K562 (cell line): ENCODE data around the gene C1orf167. TPM values are rescaled to one million over a fixed set of nuclear protein-coding genes. Genes with fewer than 3 reads are reported as not detected.

Experiments
- CHD7 ChIP-seq: fragments of 200-600 bp; sonication (generic); IDR thresholded peaks from one replicate; pipeline ENCODE4 v1.6.1; 2012; ENCODE audit warnings: mild to moderate bottlenecking, low read depth, low read length, inconsistent platforms
- HNRNPL ChIP-seq: fragments of 200-400 bp; formaldehyde crosslinking; IDR thresholded peaks from 2 replicates; pipeline ENCODE4 v1.6.1; 2017; ENCODE audit warnings: low read depth, mild to moderate bottlenecking, low read length
- JUNB ChIP-seq: fragments of 450-650 bp; formaldehyde crosslinking; conservative IDR thresholded peaks from 2 replicates; pipeline ENCODE4 v1.4.0; 2020; ENCODE audit warnings: mild to moderate bottlenecking
- KLF13 ChIP-seq: fragments of 450-650 bp; IDR thresholded peaks from 2 replicates; pipeline ENCODE4 v1.6.1; 2016; ENCODE audit warnings: missing genetic modification characterization, low read depth, mild to moderate bottlenecking, missing compliant biosample characterization, moderate library complexity, borderline replicate concordance
- MTA2 ChIP-seq: fragments of 450-650 bp; IDR thresholded peaks from 2 replicates; pipeline ENCODE4 v1.6.1; 2016; ENCODE audit warnings: low read depth
- NBN ChIP-seq: fragments of 450-650 bp; IDR thresholded peaks from 2 replicates; pipeline ENCODE4 v1.6.1; 2016; ENCODE audit warnings: low read depth, mild to moderate bottlenecking
- ZNF518B ChIP-seq: fragments of 250-450 bp; sonication (Bioruptor Pico); IDR thresholded peaks from 2 replicates; pipeline ENCODE4 v1.5.0; 2021; ENCODE audit warnings: mild to moderate bottlenecking, moderate library complexity
- polyA plus RNA-seq, 8 experiments: library from polyadenylated mRNA; depleted of rRNA in 4 of 8; stranded (reverse) in 5 of 8; unstranded in 3 of 8; fragments of >200 nt; fragmentation: Nextera tagmentation in 2 of 8; fragmentation: Illumina TruSeq in 1 of 8; extraction: Ambion mirVana in 2 of 8; extraction: Trizol in 1 of 8; gene quantifications; 2 replicates each; pipeline versions ENCODE4 v1.2.1 to v1.2.3, GENCODE V29; 2011 to 2014; ENCODE audit warnings: inconsistent platforms in 1 of 8, missing spikeins in 1 of 8
- total RNA-seq, 7 experiments: library from RNA; depleted of rRNA in 6 of 7; stranded (reverse); fragments of >200 nt in 6 of 7; fragmentation: Illumina TruSeq in 2 of 7; extraction: Trizol in 2 of 7; gene quantifications; 2 replicates each; pipeline versions ENCODE4 v1.2.1 to v1.2.3, GENCODE V29; 2011 to 2021; ENCODE audit warnings: low replicate concordance in 1 of 7
- TF ChIP-seq, protein P1 (sequence below): fragments of 250-450 bp; sonication (Bioruptor Pico); IDR thresholded peaks from 2 replicates; pipeline ENCODE4 v1.4.0; 2020; ENCODE audit warnings: mild to moderate bottlenecking, moderate library complexity

Gene C1orf167
- total and polyA plus RNA-seq, 9 of the 15 experiments (the other 6 are each of a cell fraction or from before 2014, with no cell fraction given), result 0.22 to 0.86 (median 0.31) TPM; not detected in 2

DNA sequence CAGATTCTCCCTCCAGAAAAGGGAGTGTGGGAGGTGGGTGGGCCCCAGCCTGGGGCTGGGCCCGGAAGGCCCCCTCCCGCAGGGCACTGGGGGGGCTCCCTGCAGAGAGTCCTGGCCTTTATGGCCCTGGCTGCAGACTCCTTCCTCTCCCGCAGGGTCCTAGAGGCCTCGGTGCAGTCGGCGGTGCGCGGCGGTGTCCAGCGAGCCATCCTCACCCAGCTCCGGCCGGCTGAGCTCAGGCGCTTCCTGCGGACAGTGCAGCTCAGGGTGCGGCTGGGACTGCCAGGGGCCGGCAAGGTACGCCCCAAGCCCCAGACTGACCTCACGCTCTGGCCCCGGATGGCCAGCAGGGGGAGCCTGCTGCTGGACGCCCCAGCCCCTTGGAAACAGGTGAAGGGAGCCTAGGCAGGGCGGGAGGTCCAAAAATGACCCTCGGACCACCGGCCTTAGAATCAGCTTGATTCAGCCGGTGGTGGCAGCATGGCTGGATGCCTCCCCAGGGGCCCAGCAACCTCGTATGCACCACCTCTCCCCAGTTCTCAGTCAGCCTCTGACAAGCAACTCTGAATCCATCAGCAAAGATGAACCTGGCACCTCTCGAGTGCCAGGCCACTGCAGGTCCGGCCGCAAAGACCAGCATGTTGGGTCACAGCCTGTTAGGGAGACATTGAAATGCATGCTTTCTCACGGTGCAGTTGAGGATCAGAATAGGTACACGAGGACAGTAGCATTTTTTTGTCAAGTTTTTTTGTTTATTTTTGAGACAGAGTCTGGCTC is 23.2 kb downstream of the C1orf167 start (continued):
- TF ChIP-seq MTA2 (peak; percentile 21; the same call in 1 of the 2 replicates), ZNF518B (CRISPR knock-in tag) (no peak), JUNB (CRISPR knock-in tag) (no peak), KLF13 (no peak), CHD7 (no peak), NBN (peak; percentile 49; the same call in 1 of the 2 replicates), HNRNPL (0 out of 2 replicates have a peak, but pooled peaks have one; percentile 31)
- TF ChIP-seq, protein P1, sequence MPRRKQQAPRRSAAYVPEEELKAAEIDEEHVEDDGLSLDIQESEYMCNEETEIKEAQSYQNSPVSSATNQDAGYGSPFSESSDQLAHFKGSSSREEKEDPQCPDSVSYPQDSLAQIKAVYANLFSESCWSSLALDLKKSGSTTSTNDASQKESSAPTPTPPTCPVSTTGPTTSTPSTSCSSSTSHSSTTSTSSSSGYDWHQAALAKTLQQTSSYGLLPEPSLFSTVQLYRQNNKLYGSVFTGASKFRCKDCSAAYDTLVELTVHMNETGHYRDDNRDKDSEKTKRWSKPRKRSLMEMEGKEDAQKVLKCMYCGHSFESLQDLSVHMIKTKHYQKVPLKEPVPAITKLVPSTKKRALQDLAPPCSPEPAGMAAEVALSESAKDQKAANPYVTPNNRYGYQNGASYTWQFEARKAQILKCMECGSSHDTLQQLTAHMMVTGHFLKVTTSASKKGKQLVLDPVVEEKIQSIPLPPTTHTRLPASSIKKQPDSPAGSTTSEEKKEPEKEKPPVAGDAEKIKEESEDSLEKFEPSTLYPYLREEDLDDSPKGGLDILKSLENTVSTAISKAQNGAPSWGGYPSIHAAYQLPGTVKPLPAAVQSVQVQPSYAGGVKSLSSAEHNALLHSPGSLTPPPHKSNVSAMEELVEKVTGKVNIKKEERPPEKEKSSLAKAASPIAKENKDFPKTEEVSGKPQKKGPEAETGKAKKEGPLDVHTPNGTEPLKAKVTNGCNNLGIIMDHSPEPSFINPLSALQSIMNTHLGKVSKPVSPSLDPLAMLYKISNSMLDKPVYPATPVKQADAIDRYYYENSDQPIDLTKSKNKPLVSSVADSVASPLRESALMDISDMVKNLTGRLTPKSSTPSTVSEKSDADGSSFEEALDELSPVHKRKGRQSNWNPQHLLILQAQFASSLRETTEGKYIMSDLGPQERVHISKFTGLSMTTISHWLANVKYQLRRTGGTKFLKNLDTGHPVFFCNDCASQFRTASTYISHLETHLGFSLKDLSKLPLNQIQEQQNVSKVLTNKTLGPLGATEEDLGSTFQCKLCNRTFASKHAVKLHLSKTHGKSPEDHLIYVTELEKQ (CRISPR knock-in tag), result no peak
